Ishikawa (cell line): Measurements from ENCODE around the gene CDC42EP5.

Experiments used
- CEBPB ChIP-seq: IDR thresholded peaks from 2 replicates; pipeline ENCODE4 v1.6.1; 2012
- CREB1 ChIP-seq: IDR thresholded peaks from 2 replicates; pipeline ENCODE4 v1.6.1; 2012; ENCODE audit warnings: low read depth
- EGR1 ChIP-seq: IDR thresholded peaks from 2 replicates; pipeline ENCODE4 v1.6.1; 2012
- EP300 ChIP-seq: IDR thresholded peaks from 2 replicates; pipeline ENCODE4 v1.6.1; 2012; ENCODE audit warnings: borderline replicate concordance
- FOXM1 ChIP-seq: IDR thresholded peaks from 2 replicates; pipeline ENCODE4 v1.6.1; 2012; ENCODE audit warnings: low read depth, borderline replicate concordance
- NFIC ChIP-seq: IDR thresholded peaks from 2 replicates; pipeline ENCODE4 v1.6.1; 2012
- RAD21 ChIP-seq: IDR thresholded peaks from 2 replicates; pipeline ENCODE4 v1.6.1; 2012; ENCODE audit warnings: low read depth
- REST ChIP-seq: IDR thresholded peaks from 2 replicates; pipeline ENCODE4 v1.6.1; 2012; ENCODE audit warnings: low read depth, mild to moderate bottlenecking
- TAF1 ChIP-seq: IDR thresholded peaks from 2 replicates; pipeline ENCODE4 v1.6.1; 2012; ENCODE audit warnings: low read depth, mild to moderate bottlenecking
- TCF12 ChIP-seq: IDR thresholded peaks from 2 replicates; pipeline ENCODE4 v1.6.1; 2012; ENCODE audit warnings: low read depth
- TEAD4 ChIP-seq: IDR thresholded peaks from 2 replicates; pipeline ENCODE4 v1.6.1; 2012
- USF1 ChIP-seq: IDR thresholded peaks from 2 replicates; pipeline ENCODE4 v1.6.1; 2012
- YY1 ChIP-seq: IDR thresholded peaks from 2 replicates; pipeline ENCODE4 v1.6.1; 2012; ENCODE audit warnings: low read depth
- ZBTB7A ChIP-seq: IDR thresholded peaks from 2 replicates; pipeline ENCODE4 v1.6.1; 2012; ENCODE audit warnings: low read depth
- TF ChIP-seq, protein P1 (sequence below): IDR thresholded peaks from 2 replicates; pipeline ENCODE4 v1.6.1; 2012

The CDC42EP5 gene

DNA sequence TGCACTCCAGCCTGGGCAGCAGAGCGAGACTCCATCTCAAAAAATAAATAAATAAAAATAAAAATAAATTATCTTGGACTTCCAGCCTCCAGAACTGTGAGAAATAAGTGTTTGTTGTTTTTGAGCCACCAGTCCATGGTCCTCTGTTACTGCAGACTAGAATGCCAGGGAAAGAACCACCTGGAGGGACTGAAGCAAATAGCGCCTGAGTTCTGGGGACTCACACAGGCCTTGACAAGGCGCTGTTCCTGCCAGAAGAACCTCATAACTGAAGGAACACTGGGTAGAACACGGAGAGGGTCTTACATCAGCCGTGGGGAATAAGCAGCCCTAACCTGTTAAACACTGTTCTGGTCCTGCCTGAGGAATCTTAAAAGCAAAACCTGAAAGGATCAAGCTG, 32.5 kb downstream of the CDC42EP5 start:
- TF ChIP-seq CEBPB, result no peak
- TF ChIP-seq ZBTB7A, result no peak
- TF ChIP-seq TEAD4, result no peak
- TF ChIP-seq TCF12, result no peak
- TF ChIP-seq YY1, result no peak
- no peak for TF ChIP-seq EGR1
- no peak for TF ChIP-seq EP300

DNA sequence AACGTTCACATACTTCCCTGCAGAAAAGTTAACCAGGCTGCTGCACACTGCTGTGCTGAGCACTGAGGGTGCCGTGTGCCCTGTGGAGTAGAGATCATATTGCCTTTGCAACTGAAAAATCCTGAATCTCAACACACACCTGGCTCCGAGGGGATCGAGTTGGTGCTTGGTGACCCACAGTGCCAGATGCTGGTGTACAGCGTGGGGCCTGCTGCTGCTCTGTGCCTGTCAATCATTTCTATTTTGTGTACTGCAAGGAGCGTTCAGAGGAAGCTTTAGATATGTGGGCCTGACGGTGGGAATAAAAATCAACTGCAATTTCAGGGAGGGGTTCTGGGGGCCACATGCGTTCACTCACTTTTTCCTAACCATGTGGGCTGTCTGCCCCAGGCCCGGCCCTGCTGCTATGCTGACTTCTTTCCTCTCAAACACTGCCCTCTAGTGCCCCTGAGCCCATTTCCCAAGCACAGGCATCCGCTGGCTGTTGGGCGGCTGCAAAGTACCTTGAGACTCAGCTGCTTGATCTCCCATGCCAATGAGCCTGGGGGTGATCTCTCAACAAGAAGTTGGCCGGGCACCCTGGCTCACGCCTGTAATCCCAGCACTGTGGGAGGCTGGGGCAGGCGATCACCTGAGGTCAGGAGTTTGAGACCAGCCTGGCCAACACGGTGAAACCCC, 33.8 kb downstream of the CDC42EP5 start:
- peak; percentile 48; the same call in 1 of the 2 replicates for TF ChIP-seq RAD21
- TF ChIP-seq CEBPB, result no peak

DNA sequence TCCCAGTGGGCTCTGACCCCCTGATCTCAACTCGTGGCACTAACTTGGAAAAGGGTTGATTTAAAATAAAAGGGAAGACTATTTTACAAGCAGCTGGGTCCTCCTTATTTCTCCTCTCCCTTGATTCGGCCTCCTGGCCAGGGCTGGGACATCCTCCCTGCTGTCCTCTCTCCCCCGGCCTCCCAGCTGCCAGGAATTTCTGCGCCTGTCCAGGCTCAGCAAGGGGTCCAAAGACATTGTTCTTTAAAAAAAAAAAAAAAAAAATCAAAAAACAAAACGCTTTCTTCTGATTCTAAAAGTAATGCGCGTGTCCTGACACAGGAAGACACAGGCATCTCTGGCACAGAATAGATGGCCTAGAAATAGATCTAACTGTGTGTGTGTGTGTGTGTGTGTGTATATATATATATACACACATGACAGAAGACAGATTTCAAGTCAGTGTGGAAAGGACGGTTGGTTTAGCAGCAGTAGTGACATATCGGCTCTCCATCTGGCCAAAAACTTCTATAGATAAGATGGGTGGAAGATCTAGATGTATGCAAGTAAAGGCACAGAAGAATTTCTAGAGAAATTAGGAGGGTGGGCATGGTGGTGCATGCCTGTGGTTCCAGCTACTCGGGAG, 36.4 kb downstream of the CDC42EP5 start:
- no peak for TF ChIP-seq CEBPB
- no peak for TF ChIP-seq TAF1
- TF ChIP-seq NFIC, result no peak
- no peak for TF ChIP-seq EP300
- no peak for TF ChIP-seq RAD21
- TF ChIP-seq USF1, result no peak
- no peak for TF ChIP-seq TCF12
- TF ChIP-seq, protein P1, sequence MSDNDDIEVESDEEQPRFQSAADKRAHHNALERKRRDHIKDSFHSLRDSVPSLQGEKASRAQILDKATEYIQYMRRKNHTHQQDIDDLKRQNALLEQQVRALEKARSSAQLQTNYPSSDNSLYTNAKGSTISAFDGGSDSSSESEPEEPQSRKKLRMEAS, result no peak
- TF ChIP-seq ZBTB7A, result no peak
- no peak for TF ChIP-seq YY1
- no peak for TF ChIP-seq FOXM1
- no peak for TF ChIP-seq REST
- TF ChIP-seq TEAD4, result no peak
- no peak for TF ChIP-seq CREB1
- TF ChIP-seq EGR1, result no peak

DNA sequence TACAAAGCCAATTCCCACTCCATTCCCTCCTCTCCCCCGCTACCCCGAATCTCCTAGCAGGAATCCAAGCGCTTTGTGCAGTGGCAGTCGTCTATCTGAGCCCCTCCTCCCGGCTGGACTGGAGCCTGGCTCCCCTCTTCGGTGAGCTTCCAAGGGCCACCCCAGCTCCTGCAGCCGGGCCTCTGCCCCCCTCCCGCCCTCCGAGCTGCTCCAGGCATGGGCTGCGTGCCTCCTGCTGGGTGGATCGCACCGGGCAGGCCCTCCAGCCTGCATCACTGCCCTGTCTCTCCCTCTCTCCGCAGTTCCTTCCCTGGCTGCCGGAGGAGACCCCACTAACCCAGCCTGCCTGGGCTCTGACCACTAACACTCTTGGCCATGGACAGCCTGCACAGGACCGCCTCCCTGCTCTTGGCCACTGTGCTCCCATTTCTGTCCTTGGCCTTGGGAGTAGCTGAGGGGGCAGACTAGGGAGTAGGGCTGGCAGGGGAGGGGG, 37.0 kb downstream of the CDC42EP5 start:
- no peak for TF ChIP-seq FOXM1
- TF ChIP-seq ZBTB7A, result no peak
- TF ChIP-seq, protein P1, result no peak
- no peak for TF ChIP-seq TAF1
- TF ChIP-seq REST, result no peak
- no peak for TF ChIP-seq CREB1
- no peak for TF ChIP-seq TCF12
- no peak for TF ChIP-seq CEBPB
- TF ChIP-seq YY1, result no peak
- no peak for TF ChIP-seq EP300
- TF ChIP-seq NFIC, result no peak

- no peak for TF ChIP-seq TEAD4
- no peak for TF ChIP-seq FOXM1
- TF ChIP-seq REST, result no peak
- TF ChIP-seq NFIC, result no peak
- no peak for TF ChIP-seq YY1
- TF ChIP-seq USF1, result no peak
- TF ChIP-seq, protein P1, result no peak
- TF ChIP-seq TCF12, result no peak
- TF ChIP-seq EP300, result no peak
- TF ChIP-seq CREB1, result no peak
- TF ChIP-seq RAD21, result no peak
- TF ChIP-seq TAF1, result no peak
- no peak for TF ChIP-seq EGR1
- no peak for TF ChIP-seq CEBPB
- no peak for TF ChIP-seq ZBTB7A
Measured at GRCh38 chr19:54435551-54436016, 37.5 kb downstream of the CDC42EP5 start.
